ENCODE results near the gene SMC4.

- TF ChIP-seq, protein P1, sequence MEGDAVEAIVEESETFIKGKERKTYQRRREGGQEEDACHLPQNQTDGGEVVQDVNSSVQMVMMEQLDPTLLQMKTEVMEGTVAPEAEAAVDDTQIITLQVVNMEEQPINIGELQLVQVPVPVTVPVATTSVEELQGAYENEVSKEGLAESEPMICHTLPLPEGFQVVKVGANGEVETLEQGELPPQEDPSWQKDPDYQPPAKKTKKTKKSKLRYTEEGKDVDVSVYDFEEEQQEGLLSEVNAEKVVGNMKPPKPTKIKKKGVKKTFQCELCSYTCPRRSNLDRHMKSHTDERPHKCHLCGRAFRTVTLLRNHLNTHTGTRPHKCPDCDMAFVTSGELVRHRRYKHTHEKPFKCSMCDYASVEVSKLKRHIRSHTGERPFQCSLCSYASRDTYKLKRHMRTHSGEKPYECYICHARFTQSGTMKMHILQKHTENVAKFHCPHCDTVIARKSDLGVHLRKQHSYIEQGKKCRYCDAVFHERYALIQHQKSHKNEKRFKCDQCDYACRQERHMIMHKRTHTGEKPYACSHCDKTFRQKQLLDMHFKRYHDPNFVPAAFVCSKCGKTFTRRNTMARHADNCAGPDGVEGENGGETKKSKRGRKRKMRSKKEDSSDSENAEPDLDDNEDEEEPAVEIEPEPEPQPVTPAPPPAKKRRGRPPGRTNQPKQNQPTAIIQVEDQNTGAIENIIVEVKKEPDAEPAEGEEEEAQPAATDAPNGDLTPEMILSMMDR (IDR thresholded peaks at IDR 0.05): no peak
- no peak for TF ChIP-seq POLR2A (IDR thresholded peaks at IDR 0.05)
These were observed 3.6 kb downstream of the SMC4 start for GRCh38 chr3:160403028-160403545.
